ENCODE results near the gene BCAS3.

Gene BCAS3

DNA sequence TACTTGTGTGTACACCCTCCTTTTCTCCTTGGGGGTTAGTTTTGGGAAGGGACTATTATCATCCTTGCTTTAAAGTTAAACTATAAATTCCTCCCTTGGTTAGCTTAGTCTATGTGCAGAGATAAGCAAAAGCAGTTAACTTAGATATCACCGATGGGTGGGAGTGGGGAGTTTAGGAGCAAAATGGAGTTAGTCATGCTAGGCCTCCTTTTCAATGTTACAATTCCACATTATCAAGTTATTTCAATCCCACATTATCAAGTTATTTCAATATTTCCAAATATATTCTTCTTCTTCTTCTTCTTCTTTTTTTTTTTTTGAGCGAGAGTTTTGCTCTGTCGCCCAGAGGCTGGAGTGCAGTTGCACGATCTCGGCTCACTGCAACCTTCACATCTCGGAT is 1.7 kb upstream of the BCAS3 start:
- DNase-seq = no peak

DNA sequence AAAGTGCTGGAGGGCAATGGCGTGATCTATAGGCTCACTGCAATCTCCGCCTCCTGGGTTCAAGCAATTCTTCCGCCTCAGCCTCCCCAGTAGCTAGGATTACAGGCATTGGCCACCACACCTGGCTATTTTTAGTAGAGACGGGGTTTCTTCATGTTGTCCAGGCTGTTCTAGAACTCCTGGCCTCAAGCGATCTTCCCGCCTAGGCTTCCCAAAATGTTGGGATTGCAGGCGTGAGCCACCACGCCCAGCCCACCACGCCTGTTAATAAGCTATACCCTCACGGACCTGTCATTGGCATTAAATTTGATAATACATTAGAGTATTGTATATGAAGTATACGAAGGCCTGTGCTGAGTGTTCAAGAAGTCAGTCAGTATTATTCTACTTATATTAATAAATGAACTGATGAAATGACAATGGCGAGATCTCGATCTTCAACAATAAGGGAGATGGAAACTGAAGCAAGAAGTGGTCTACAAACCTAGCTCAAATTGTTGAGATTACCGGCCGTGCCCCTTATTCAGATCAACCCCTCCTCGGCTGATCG is 818 bp upstream of the BCAS3 start:
- no peak for DNase-seq

DNA sequence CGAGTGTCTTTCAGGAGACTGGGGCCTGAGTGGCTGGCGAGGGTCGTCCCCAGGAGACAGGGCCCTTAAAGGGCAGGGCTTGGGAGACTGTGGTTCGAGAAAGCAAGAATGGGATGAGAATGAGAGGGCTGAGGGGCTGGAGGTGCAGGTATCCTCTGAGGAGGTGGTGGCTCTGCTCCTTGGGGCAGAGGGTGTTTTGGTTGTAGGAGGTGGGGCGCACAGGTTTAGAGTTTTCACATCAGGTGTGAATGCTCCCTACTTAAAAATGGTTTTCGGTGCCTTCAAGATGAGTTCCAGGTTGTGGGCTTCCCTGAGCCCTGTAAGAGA is 430 bp downstream of the BCAS3 start:
- DNase-seq = no peak

DNA sequence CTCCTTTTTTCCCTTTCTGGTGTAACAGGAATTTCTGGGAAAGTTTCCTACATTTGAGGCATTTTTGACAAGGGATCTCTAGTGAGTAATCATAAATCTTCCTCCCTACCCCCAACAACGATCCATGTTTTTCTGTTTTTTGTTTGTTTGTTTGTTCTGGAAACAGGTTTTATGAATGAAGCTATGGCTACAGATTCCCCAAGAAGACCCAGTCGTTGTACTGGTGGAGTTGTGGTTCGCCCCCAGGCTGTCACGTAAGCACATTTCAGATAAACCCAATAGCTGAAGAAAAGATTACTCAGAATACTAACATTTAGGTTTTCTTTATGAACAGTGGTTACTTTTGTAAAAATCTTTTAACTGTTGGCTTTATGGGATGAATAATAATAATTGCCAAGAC is 1.6 kb downstream of the BCAS3 start:
- no peak for DNase-seq

DNA sequence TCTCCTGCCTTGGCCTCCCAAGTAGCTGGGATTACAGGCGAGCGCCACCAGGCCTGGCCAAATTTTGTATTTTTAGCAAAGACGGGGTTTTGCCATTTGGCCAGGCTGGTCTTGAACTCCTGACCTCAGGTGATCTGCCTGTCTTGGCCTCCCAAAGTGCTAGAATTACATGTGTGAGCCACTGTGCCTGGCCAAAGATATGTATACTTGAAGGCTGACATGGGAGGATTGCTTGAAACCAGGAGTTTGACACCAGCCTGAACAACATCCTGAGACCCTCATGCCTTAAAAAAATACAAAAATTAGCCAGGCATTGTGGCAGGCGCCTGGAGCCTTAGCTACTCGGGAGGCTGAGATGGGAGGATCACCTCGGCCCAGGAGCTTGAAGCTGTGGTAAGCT is 3.1 kb downstream of the BCAS3 start:
- DNase-seq = no peak

DNA sequence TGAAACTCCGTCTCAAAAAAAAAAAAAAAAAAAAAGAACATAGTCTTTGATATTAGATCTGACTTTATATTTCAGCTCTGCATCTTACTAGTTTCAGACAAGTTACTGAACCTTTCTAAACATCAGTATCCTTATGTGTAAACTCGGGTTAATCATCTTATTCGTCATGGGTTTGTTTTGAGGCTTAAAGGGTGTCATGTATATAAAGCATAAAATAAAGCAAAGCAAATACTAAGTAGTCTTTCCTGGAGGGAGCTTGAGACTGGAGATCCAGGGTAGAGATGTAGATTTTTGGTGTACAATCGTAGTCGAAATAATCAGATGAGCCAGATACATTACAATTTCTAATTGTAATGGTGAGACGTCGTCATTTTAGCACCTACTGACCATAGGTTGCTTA is 7.8 kb downstream of the BCAS3 start:
- DNase-seq = no peak

DNA sequence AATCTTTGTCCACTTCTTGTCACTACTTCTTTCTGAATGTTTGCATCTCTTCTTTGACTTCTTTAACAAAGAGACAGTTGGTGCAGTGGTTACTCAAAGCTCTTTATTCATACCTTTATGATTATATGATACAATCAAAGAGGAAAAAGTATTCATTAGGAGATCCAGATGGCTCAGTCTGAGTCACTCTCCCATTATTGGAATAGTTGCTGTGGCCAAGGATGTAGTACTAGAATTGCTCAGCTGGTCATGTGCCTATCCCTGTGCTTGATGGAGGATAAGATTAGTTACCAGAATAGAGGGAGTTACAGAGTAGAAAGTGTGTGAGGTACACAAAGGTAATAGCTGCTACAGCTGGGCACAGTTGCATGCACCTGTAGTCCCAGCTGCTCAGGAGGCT is 18.3 kb downstream of the BCAS3 start:
- DNase-seq = no peak

- DNase-seq = no peak
Measured at GRCh38 chr17:60699090-60699489, 21.4 kb downstream of the BCAS3 start.

GRCh38 chr17:60704170-60704569 is 26.5 kb downstream of the BCAS3 start:
- DNase-seq = no peak

GRCh38 chr17:60712675-60713074 is 35.0 kb downstream of the BCAS3 start:
- no peak for DNase-seq

- DNase-seq = no peak
Measured at GRCh38 chr17:60713608-60714007, 36.0 kb downstream of the BCAS3 start.

- no peak for DNase-seq
Measured at GRCh38 chr17:60716766-60717165, 39.1 kb downstream of the BCAS3 start.

- DNase-seq = no peak
Measured at GRCh38 chr17:60717814-60718213, 40.2 kb downstream of the BCAS3 start.

- DNase-seq = peak in 1 of 4 experiments; percentile 7
Measured at GRCh38 chr17:60720763-60721531, 43.3 kb downstream of the BCAS3 start.

DNA sequence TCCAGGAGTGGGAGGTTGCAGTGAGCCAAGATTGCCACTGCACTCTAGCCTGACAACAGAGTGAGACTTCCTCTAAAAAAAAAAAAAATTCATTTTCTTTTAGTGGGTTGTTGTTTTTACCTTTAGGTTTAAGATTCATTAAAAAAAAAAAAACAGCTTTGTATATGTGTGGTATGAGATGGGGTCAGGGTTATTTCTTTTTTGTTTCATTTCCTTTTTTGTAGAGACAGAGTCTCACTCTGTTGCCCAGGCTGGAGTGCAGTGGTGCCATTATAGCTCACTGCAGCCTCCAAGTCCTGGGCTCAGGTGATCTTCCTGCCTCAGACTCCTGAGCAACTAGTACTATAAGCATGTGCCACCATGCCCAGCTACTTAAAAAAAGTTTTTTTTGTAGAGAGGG is 47.0 kb downstream of the BCAS3 start:
- DNase-seq = no peak

DNA sequence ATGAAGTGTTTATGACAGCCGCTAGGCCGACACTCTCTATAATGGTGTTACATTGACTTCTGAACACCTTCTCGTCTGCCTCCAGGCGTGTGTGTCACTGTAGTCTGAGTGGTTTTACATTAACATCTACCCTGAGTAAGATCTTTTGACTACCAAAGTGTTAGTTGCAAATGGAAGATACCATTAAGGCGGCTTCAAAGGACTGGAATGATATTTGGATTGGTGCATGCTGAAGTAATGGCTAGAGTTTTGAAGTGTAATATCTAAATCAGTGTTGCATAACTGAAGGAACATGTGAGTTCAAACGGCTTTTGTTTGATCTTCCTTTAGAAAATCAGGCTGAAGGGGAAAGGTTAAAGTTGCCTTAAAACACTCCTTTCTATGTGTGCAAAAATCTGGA is 52.2 kb downstream of the BCAS3 start:
- no peak for DNase-seq

- DNase-seq = no peak
Measured at GRCh38 chr17:60730273-60730672, 52.6 kb downstream of the BCAS3 start.

DNA sequence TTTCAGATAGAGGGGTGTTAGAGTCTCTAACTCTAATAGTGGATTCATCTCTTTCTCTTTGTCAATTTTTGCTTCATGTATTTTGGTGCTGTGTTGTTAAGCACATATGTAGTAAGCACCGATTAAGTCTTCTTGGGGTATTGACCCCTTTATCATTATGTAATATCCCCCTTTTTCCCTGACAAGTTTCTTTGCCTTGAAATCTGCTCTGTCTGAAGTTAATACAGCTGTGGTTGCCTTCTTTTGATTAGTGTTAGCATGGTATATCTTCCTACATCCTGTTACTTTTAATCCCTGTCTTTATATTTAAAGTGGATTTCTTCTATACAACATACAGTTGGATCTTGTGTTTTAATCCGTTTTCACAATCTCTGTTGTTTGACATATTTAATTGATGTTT is 60.6 kb downstream of the BCAS3 start:
- no peak for DNase-seq

GRCh38 chr17:60740584-60740983 is 62.9 kb downstream of the BCAS3 start:
- no peak for DNase-seq

GRCh38 chr17:60741031-60741430 is 63.4 kb downstream of the BCAS3 start:
- no peak for DNase-seq

DNA sequence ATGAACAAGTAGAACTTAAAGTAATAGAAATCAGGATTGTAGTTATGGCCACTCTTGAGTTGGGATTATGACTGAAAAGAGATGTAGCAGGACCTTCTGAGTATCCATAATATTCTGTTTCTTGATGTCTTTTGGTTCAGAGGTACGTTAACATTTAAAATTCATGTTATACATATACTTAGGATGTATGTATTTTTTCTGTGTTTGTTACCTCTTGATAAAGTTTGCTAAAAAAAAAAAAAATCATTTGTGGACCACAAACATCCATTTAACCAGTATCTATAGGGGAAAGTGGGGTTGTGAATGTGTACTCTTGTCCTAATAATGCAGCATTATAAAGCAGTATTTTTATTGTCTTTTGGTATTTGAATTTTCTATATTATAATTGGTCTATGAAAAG is 65.6 kb downstream of the BCAS3 start:
- DNase-seq = no peak

DNA sequence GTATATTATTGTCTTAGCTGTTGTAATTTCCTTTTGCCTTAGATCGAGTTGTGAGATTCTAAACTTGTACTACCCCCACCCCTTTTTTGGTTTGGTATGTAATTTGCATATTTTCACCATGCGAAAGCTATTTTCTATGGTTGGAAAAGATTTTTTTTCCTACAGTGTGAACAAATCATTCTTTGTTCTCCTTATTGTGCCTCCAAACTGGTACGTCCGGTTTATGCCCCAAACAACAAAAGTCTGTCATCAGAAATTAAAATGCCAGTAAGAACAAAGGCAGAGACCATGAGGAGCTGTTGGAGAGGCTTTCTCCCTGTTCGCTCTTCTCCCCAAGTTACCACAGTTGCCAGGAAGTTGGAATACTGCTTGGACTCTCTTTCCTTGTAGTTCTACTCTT is 66.1 kb downstream of the BCAS3 start:
- no peak for DNase-seq

DNA sequence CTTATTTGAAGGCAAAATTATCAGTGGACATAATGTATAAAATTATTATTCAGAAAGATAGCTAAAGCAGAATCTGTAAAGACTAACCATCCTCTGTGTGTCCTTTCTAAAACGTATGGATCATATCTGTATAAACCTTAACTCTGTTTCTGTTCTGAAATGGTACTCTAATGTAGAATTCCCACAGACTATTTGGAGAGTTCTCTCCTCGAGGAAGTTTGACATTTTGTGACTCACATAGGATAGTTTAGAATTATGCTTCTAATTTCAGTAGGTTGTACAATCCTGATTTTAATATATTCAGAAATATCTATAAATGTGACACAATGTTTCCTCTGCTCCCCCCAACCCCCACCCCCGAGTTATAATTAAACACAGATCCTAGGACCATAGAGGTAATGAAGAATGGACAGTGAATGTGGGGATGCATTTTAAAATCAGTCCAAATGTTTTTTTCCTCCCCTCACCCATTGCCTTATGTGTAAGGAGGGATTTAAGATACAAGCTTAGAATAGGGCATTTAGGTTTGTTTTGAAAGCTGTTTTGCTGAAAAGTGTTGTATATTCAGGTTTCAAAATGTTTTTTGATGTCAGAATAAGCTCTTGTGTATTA is 66.8 kb downstream of the BCAS3 start:
- DNase-seq = no peak

- DNase-seq = no peak
Measured at GRCh38 chr17:60745544-60745943, 67.9 kb downstream of the BCAS3 start.

All from activated CD4-positive, CD25-positive, alpha-beta regulatory T cell (primary cell).